ENCODE measurements around the gene SLC9A7. TPM values are rescaled to one million over a fixed set of nuclear protein-coding genes. Genes with fewer than 3 reads are reported as not detected.

The SLC9A7 gene
- total RNA-seq, 4 donors from 2014 or later, result 2.8 to 10.7 (median 3.3) TPM

DNA sequence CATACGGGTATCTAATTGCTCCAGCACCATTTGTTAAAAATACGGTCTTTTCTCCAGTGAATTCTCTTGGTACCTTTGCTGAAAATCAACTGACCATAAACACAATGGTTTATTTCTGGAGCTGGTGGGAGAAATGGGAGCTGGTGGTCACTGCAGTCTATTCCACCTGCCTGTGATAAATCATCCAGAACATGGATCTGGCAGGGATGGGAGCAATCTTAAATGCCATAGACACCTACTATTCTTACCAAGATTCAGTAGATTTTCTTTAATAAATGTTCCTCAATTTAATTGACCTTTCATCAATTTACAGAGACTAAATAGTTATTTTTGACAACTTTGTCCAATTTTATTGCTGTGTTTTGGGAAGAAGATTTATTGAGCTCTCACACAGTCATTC, 68.1 kb downstream of the SLC9A7 start:
- H3K27me3 ChIP-seq, result no peaks in the 10 kb centered on the region
- 86% methylated on average over 2 of the region's 2 CpGs for WGBS
- intact Hi-C loops (cut with DNase I), result no loop called here
- H3K9me3 ChIP-seq, result no peaks in the 10 kb centered on the region
- TF ChIP-seq, protein P1, sequence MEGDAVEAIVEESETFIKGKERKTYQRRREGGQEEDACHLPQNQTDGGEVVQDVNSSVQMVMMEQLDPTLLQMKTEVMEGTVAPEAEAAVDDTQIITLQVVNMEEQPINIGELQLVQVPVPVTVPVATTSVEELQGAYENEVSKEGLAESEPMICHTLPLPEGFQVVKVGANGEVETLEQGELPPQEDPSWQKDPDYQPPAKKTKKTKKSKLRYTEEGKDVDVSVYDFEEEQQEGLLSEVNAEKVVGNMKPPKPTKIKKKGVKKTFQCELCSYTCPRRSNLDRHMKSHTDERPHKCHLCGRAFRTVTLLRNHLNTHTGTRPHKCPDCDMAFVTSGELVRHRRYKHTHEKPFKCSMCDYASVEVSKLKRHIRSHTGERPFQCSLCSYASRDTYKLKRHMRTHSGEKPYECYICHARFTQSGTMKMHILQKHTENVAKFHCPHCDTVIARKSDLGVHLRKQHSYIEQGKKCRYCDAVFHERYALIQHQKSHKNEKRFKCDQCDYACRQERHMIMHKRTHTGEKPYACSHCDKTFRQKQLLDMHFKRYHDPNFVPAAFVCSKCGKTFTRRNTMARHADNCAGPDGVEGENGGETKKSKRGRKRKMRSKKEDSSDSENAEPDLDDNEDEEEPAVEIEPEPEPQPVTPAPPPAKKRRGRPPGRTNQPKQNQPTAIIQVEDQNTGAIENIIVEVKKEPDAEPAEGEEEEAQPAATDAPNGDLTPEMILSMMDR (IDR thresholded peaks at IDR 0.05), result no peak
- TF ChIP-seq POLR2A (IDR thresholded peaks at IDR 0.05; ENCODE audit: low read depth), result no peak
- no peak for DNase-seq (ENCODE audit: extremely low spot score)
- H3K36me3 ChIP-seq, result no peaks in the 10 kb centered on the region
- H3K27ac ChIP-seq (replicated peaks in 1 of 4), result no peak overlapping the region
- H3K4me1 ChIP-seq, result no peaks in the 10 kb centered on the region
- no peak overlapping the region for H3K4me3 ChIP-seq

- Histone ChIP-seq H3K27ac (replicated peaks in 1 of 4) (no peak overlapping the region), H3K4me3 (no peak overlapping the region), H3K4me1 (no peaks in the 10 kb centered on the region), H3K27me3 (no peaks in the 10 kb centered on the region), H3K9me3 (no peaks in the 10 kb centered on the region), H3K36me3 (no peaks in the 10 kb centered on the region)
- no peak for DNase-seq (ENCODE audit: extremely low spot score)
- intact Hi-C loops (cut with DNase I), result loop anchor here (5.0 kb wide), 2 partner anchors 115 to 130 kb away; partner anchors contain the start of gene CHST7
- TF ChIP-seq POLR2AphosphoS5 (IDR thresholded peaks at IDR 0.05), result no peak
- no peak for TF ChIP-seq POLR2A (IDR thresholded peaks at IDR 0.05; ENCODE audit: low read depth)
- TF ChIP-seq EP300 (IDR thresholded peaks at IDR 0.05), result no peak
- TF ChIP-seq, protein P1 (IDR thresholded peaks at IDR 0.05), result no peak
- 71% methylated on average over 2 of the region's 2 CpGs for WGBS
Measured at GRCh38 chrX:46687619-46688018, 71.3 kb downstream of the SLC9A7 start.

DNA sequence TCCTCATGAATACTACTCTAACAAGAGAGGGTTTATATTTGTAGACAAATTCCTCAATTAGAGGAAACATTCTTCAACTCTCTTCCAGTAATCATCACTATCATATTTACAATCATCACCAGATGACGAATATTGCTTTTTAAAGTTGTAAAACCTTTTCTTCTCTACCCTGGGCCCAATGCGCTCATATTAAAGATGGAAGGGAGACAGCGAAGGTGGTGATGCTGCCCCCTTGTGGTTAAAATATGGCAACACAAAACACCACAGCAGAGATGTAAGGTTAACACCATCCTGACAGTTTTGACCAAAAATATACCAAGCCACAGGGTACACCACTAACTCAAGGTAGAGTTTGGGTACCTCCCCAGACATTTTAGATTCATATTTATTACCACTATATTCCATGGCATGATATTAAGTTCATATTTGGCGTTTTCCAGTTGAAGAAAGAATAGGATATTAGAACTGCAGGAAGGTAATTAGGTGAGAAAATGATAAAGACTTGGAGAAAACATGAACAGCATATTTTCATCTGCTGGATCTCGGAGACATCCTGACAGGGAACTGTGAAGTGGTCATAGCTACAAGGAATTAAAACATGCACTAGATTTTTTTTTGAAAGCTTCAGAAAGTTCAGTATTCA, 72.8 kb downstream of the SLC9A7 start:
- Histone ChIP-seq H3K36me3 (no peaks in the 10 kb centered on the region), H3K4me1 (no peaks in the 10 kb centered on the region), H3K9me3 (no peaks in the 10 kb centered on the region), H3K27me3 (no peaks in the 10 kb centered on the region), H3K4me3 (no peak overlapping the region), H3K27ac (replicated peaks in 1 of 4) (no peak overlapping the region)
- no peak for DNase-seq (ENCODE audit: extremely low spot score)
- TF ChIP-seq, protein P1 (IDR thresholded peaks at IDR 0.05), result peak; percentile 48 to 66 (median 55)
- TF ChIP-seq EP300 (IDR thresholded peaks at IDR 0.05), result no peak
- intact Hi-C loops (cut with DNase I), result loop anchor here (5.0 kb wide), 2 partner anchors 114 to 129 kb away; partner anchors contain the start of gene CHST7
- WGBS, result 28% methylated on average over 5 of the region's 5 CpGs

- H3K9me3 ChIP-seq, result no peaks in the 10 kb centered on the region
- DNase-seq (ENCODE audit: extremely low spot score), result no peak
- no peaks in the 10 kb centered on the region for H3K27me3 ChIP-seq
- no peak overlapping the region for H3K4me3 ChIP-seq
- TF ChIP-seq, protein P1 (IDR thresholded peaks at IDR 0.05), result no peak
- no peak for TF ChIP-seq POLR2AphosphoS5 (IDR thresholded peaks at IDR 0.05)
- no peak for TF ChIP-seq EP300 (IDR thresholded peaks at IDR 0.05)
- TF ChIP-seq POLR2A (IDR thresholded peaks at IDR 0.05; ENCODE audit: low read depth), result no peak
- no peaks in the 10 kb centered on the region for H3K4me1 ChIP-seq
- H3K27ac ChIP-seq (replicated peaks in 1 of 4), result no peak overlapping the region
- H3K36me3 ChIP-seq, result no peaks in the 10 kb centered on the region
- intact Hi-C loops (cut with DNase I), result no loop called here
Measured at GRCh38 chrX:46683048-46683447, 75.9 kb downstream of the SLC9A7 start.

DNA sequence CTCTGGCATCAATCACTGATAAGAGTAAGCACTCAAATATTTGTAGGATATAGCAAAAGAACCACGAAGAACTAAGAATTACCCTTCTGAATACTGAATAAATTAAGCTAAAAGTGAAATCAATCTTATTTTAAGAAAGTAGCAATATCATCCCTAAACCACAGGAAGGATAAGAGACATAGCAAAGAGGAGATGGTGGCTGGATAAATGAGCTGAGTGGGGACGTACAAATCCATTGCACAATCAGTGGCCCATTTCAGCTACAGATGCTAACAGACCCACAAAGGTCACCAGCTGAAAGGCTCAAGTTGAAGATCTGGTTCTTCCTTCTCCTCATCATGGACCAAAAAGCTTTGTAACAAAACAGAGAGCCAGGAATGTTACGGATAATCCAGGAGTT, 77.1 kb downstream of the SLC9A7 start:
- TF ChIP-seq POLR2AphosphoS5 (IDR thresholded peaks at IDR 0.05), result no peak
- no peak for TF ChIP-seq POLR2A (IDR thresholded peaks at IDR 0.05; ENCODE audit: low read depth)
- TF ChIP-seq EP300 (IDR thresholded peaks at IDR 0.05), result no peak
- TF ChIP-seq, protein P1 (IDR thresholded peaks at IDR 0.05), result no peak
- Histone ChIP-seq H3K36me3 (no peaks in the 10 kb centered on the region), H3K9me3 (no peaks in the 10 kb centered on the region), H3K4me3 (no peak overlapping the region), H3K4me1 (no peaks in the 10 kb centered on the region), H3K27me3 (no peaks in the 10 kb centered on the region), H3K27ac (replicated peaks in 1 of 4) (no peak overlapping the region)
- 58% methylated on average over 3 of the region's 3 CpGs for WGBS
- intact Hi-C loops (cut with DNase I), result no loop called here
- no peak for DNase-seq (ENCODE audit: extremely low spot score)
